Urothelium cell line (cell line): Measurements from ENCODE around the gene GALNT9.
A peak's percentile ranks its signal among the peaks of the same experiment; 100 is the strongest.

ENCODE experiments used
- DNase-seq: peaks from one replicate; pipeline ENCODE4 v3.0.0; 2011; ENCODE audit warnings: low spot score, mixed read lengths
- FAIRE-seq: peaks from 2 replicates; lab custom pipeline; 2011; peaks lifted over from hg19 to GRCh38; lab: Jason Lieb, UNC

Gene GALNT9

GRCh38 chr12:132345126-132345525 is 15.7 kb upstream of the GALNT9 start:
- FAIRE-seq (no peak), DNase-seq (no peak)

- FAIRE-seq (no peak), DNase-seq (no peak)
Measured at GRCh38 chr12:132344601-132345000, 15.2 kb upstream of the GALNT9 start.

GRCh38 chr12:132344181-132344580 is 14.8 kb upstream of the GALNT9 start:
- DNase-seq (no peak), FAIRE-seq (no peak)

GRCh38 chr12:132343294-132344004 is 14.1 kb upstream of the GALNT9 start:
- FAIRE-seq (no peak), DNase-seq (no peak)

- peak; percentile 93 for FAIRE-seq
Measured at GRCh38 chr12:132342251-132343227, 13.2 kb upstream of the GALNT9 start.

GRCh38 chr12:132341318-132342050 is 12.1 kb upstream of the GALNT9 start:
- FAIRE-seq: no peak
- no peak for DNase-seq

More at GRCh38 chr12:132342251-132343227, 13.2 kb upstream of the GALNT9 start:
- peak; percentile 27 for DNase-seq

GRCh38 chr12:132340266-132341035 is 11.1 kb upstream of the GALNT9 start:
- FAIRE-seq: no peak
- no peak for DNase-seq

GRCh38 chr12:132339856-132340255 is 10.5 kb upstream of the GALNT9 start:
- no peak for DNase-seq
- no peak for FAIRE-seq

- FAIRE-seq: no peak
- DNase-seq: no peak
Measured at GRCh38 chr12:132338781-132339180, 9.4 kb upstream of the GALNT9 start.

- DNase-seq: no peak
- no peak for FAIRE-seq
Measured at GRCh38 chr12:132338311-132338710, 8.9 kb upstream of the GALNT9 start.

GRCh38 chr12:132337557-132337956 is 8.2 kb upstream of the GALNT9 start:
- FAIRE-seq: no peak

GRCh38 chr12:132336451-132337413 is 7.3 kb upstream of the GALNT9 start:
- FAIRE-seq (no peak), DNase-seq (no peak)

More at GRCh38 chr12:132337557-132337956, 8.2 kb upstream of the GALNT9 start:
- no peak for DNase-seq

GRCh38 chr12:132335179-132335756 is 5.9 kb upstream of the GALNT9 start:
- FAIRE-seq: peak; percentile 93
- DNase-seq: no peak

GRCh38 chr12:132333766-132334165 is 4.4 kb upstream of the GALNT9 start:
- FAIRE-seq (no peak), DNase-seq (no peak)

- FAIRE-seq (no peak), DNase-seq (no peak)
Measured at GRCh38 chr12:132333273-132333672, 3.9 kb upstream of the GALNT9 start.

- no peak for DNase-seq
- FAIRE-seq: no peak
Measured at GRCh38 chr12:132330549-132330881, 1.1 kb upstream of the GALNT9 start.

GRCh38 chr12:132329720-132330548 is 545 bp upstream of the GALNT9 start:
- FAIRE-seq: no peak

More at GRCh38 chr12:132329720-132330548, 545 bp upstream of the GALNT9 start:
- DNase-seq: no peak
